Liver (tissue), 9 donors: ENCODE data around the gene ST7. TPM values are rescaled to one million over a fixed set of nuclear protein-coding genes. Genes with fewer than 3 reads are reported as not detected.

Experiments
- DNase-seq: peaks from one replicate; pipeline ENCODE4 v3.0.0-alpha.2; 2017; ENCODE audit warnings: low spot score
- H3K27ac ChIP-seq, 2 donors: one replicate each; pipeline ENCODE4 v1.7.0; 2013; ENCODE audit warnings: inconsistent platforms in 2 of 2, low read length in 2 of 2, control low read depth in 1 of 2, low read depth in 1 of 2, mild to moderate bottlenecking in 1 of 2
- H3K27me3 ChIP-seq, 4 donors: one replicate each; pipeline versions ENCODE4 v1.6.1 to v1.7.0; 2013; ENCODE audit warnings: low read length in 3 of 4, inconsistent platforms in 1 of 4, mild to moderate bottlenecking in 1 of 4, moderate library complexity in 1 of 4; ENCODE audit not compliant: control insufficient read depth in 4 of 4, insufficient read depth in 4 of 4
- H3K36me3 ChIP-seq, 4 donors: one replicate each; pipeline versions ENCODE4 v1.6.1 to v1.7.0; 2013; ENCODE audit warnings: low read length in 3 of 4, mild to moderate bottlenecking in 3 of 4, low read depth in 1 of 4, moderate library complexity in 1 of 4; ENCODE audit not compliant: control insufficient read depth in 4 of 4, insufficient read depth in 3 of 4
- H3K4me1 ChIP-seq, 4 donors: one replicate each; pipeline versions ENCODE4 v1.6.1 to v1.7.0; 2013; ENCODE audit warnings: low read length in 3 of 4, mild to moderate bottlenecking in 3 of 4, moderate library complexity in 1 of 4; ENCODE audit not compliant: control insufficient read depth in 4 of 4, insufficient read depth in 4 of 4
- H3K4me3 ChIP-seq, 3 donors: one replicate each; pipeline versions ENCODE4 v1.6.1 to v1.7.0; 2013; ENCODE audit warnings: low read length in 3 of 3, control low read depth in 1 of 3, low read depth in 1 of 3, mild to moderate bottlenecking in 1 of 3
- H3K9ac ChIP-seq, 2 donors: one replicate each; pipeline ENCODE4 v1.7.0; 2013; ENCODE audit warnings: low read length in 2 of 2, mild to moderate bottlenecking in 2 of 2, moderate library complexity in 2 of 2, control low read depth in 1 of 2, low read depth in 1 of 2
- H3K9me3 ChIP-seq, 4 donors: one replicate each; pipeline versions ENCODE4 v1.6.1 to v1.7.0; 2013; ENCODE audit warnings: low read length in 3 of 4; ENCODE audit not compliant: control insufficient read depth in 4 of 4
- EGR1 ChIP-seq, 2 donors: IDR thresholded peaks; 2 replicates each; pipeline ENCODE4 v1.6.1; 2016 to 2018; ENCODE audit warnings: antibody characterized with exemption in 2 of 2, low read depth in 2 of 2
- FOXA1 ChIP-seq: IDR thresholded peaks from 2 replicates; pipeline ENCODE4 v1.6.1; 2016; ENCODE audit warnings: antibody characterized with exemption
- FOXA2 ChIP-seq: IDR thresholded peaks from 2 replicates; pipeline ENCODE4 v1.6.1; 2016; ENCODE audit warnings: antibody characterized with exemption
- GABPA ChIP-seq, 2 donors: IDR thresholded peaks in 1 of 2; conservative IDR thresholded peaks in 1 of 2; 2 replicates each; pipeline ENCODE4 v1.6.1; 2016; ENCODE audit warnings: antibody characterized with exemption in 2 of 2, mild to moderate bottlenecking in 1 of 2, moderate library complexity in 1 of 2
- HNF4A ChIP-seq, 2 donors: conservative IDR thresholded peaks; 2 replicates each; pipeline ENCODE4 v1.6.1; 2016; ENCODE audit warnings: antibody characterized with exemption in 2 of 2, mild to moderate bottlenecking in 2 of 2
- HNF4G ChIP-seq: IDR thresholded peaks from 2 replicates; pipeline ENCODE4 v1.6.1; 2016; ENCODE audit warnings: antibody characterized with exemption
- JUND ChIP-seq, 2 donors: IDR thresholded peaks; 2 replicates each; pipeline ENCODE4 v1.6.1; 2016; ENCODE audit warnings: antibody characterized with exemption in 2 of 2
- NR2F2 ChIP-seq: IDR thresholded peaks from 2 replicates; pipeline ENCODE4 v1.6.1; 2016; ENCODE audit warnings: antibody characterized with exemption
- REST ChIP-seq: IDR thresholded peaks from 2 replicates; pipeline ENCODE4 v1.6.1; 2016; ENCODE audit warnings: antibody characterized with exemption, mild to moderate bottlenecking
- RXRA ChIP-seq, 2 donors: IDR thresholded peaks; 2 replicates each; pipeline ENCODE4 v1.6.1; 2017 to 2018; ENCODE audit warnings: antibody characterized with exemption in 2 of 2, mild to moderate bottlenecking in 1 of 2
- SP1 ChIP-seq: IDR thresholded peaks from 2 replicates; pipeline ENCODE4 v1.6.1; 2018; ENCODE audit warnings: antibody characterized with exemption, mild to moderate bottlenecking
- TAF1 ChIP-seq: conservative IDR thresholded peaks from 2 replicates; pipeline ENCODE4 v1.6.1; 2016; ENCODE audit warnings: antibody characterized with exemption, mild to moderate bottlenecking
- YY1 ChIP-seq: IDR thresholded peaks from 2 replicates; pipeline ENCODE4 v1.6.1; 2016; ENCODE audit warnings: antibody characterized with exemption, mild to moderate bottlenecking
- WGBS: extraction: QIAGEN DNeasy Blood & Tissue Kit; methylation state at CpG from one replicate; pipeline ENCODE4 v1.1.7; 2013; 5-methylcytosine and 5-hydroxymethylcytosine counted together
- polyA plus RNA-seq, 2 donors: library from polyadenylated mRNA; stranded (reverse) in 1 of 2; unstranded in 1 of 2; fragments of 200-250 nt in 1 of 2; fragments of >200 nt in 1 of 2; fragmentation: Nextera tagmentation in 1 of 2; extraction: Ambion mirVana in 1 of 2; gene quantifications; one replicate each; pipeline versions ENCODE4 v1.2.1 to v1.2.3, GENCODE V29; 2013 to 2015
- total RNA-seq, 2 donors: library from RNA; depleted of rRNA; stranded (reverse); fragments of >200 nt; gene quantifications; one replicate each; pipeline ENCODE4 v1.2.3, GENCODE V29; 2014
- TF ChIP-seq, protein P1 (sequence below): fragments of 150-350 bp; IDR thresholded peaks from 2 replicates; pipeline ENCODE4 v1.5.1; 2017; ENCODE audit warnings: improper control_type of control experiment, low read depth, low read length; ENCODE audit not compliant: missing input control
- TF ChIP-seq, protein P2 (sequence below): IDR thresholded peaks from 2 replicates; pipeline ENCODE4 v1.6.1; 2016; ENCODE audit warnings: antibody characterized with exemption
- TF ChIP-seq, protein P3 (sequence below): IDR thresholded peaks from 2 replicates; pipeline ENCODE4 v1.6.1; 2016; ENCODE audit warnings: antibody characterized with exemption
- donor health status: healthy.
- donor health status: healthy.
- donor health status: healthy.
- donor health status: healthy.
- donor health status: healthy.

The ST7 gene
- total and polyA plus RNA-seq, 4 donors: 13.5 to 30.7 (median 22.6) TPM

- no peak overlapping the region for H3K9ac ChIP-seq
- TF ChIP-seq EGR1 (IDR thresholded peaks at IDR 0.05; ENCODE audit: low read depth in 2 of 2): no peak
- TF ChIP-seq YY1: no peak
- no peak for TF ChIP-seq REST
- no peak for TF ChIP-seq GABPA (IDR thresholded peaks at IDR 0.05 in 1 of 2, conservative IDR thresholded peaks at IDR 0.05 in 1 of 2)
- TF ChIP-seq, protein P1, sequence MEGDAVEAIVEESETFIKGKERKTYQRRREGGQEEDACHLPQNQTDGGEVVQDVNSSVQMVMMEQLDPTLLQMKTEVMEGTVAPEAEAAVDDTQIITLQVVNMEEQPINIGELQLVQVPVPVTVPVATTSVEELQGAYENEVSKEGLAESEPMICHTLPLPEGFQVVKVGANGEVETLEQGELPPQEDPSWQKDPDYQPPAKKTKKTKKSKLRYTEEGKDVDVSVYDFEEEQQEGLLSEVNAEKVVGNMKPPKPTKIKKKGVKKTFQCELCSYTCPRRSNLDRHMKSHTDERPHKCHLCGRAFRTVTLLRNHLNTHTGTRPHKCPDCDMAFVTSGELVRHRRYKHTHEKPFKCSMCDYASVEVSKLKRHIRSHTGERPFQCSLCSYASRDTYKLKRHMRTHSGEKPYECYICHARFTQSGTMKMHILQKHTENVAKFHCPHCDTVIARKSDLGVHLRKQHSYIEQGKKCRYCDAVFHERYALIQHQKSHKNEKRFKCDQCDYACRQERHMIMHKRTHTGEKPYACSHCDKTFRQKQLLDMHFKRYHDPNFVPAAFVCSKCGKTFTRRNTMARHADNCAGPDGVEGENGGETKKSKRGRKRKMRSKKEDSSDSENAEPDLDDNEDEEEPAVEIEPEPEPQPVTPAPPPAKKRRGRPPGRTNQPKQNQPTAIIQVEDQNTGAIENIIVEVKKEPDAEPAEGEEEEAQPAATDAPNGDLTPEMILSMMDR: no peak
- TF ChIP-seq HNF4A (conservative IDR thresholded peaks at IDR 0.05): no peak
- TF ChIP-seq TAF1: no peak
- TF ChIP-seq, protein P2, sequence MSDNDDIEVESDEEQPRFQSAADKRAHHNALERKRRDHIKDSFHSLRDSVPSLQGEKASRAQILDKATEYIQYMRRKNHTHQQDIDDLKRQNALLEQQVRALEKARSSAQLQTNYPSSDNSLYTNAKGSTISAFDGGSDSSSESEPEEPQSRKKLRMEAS: no peak
- TF ChIP-seq HNF4G: no peak
- TF ChIP-seq NR2F2: no peak
- no peak for TF ChIP-seq FOXA2
- no peak for TF ChIP-seq JUND (IDR thresholded peaks at IDR 0.05)
- TF ChIP-seq SP1: no peak
- TF ChIP-seq, protein P3, sequence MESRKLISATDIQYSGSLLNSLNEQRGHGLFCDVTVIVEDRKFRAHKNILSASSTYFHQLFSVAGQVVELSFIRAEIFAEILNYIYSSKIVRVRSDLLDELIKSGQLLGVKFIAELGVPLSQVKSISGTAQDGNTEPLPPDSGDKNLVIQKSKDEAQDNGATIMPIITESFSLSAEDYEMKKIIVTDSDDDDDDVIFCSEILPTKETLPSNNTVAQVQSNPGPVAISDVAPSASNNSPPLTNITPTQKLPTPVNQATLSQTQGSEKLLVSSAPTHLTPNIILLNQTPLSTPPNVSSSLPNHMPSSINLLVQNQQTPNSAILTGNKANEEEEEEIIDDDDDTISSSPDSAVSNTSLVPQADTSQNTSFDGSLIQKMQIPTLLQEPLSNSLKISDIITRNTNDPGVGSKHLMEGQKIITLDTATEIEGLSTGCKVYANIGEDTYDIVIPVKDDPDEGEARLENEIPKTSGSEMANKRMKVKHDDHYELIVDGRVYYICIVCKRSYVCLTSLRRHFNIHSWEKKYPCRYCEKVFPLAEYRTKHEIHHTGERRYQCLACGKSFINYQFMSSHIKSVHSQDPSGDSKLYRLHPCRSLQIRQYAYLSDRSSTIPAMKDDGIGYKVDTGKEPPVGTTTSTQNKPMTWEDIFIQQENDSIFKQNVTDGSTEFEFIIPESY: no peak
- no peak for TF ChIP-seq RXRA (IDR thresholded peaks at IDR 0.05)
- no peak for TF ChIP-seq FOXA1
- no peak overlapping the region for H3K4me3 ChIP-seq
- no peaks in the 10 kb centered on the region for H3K27me3 ChIP-seq
- H3K9me3 ChIP-seq: no peaks in the 10 kb centered on the region
- no peaks in the 10 kb centered on the region for H3K36me3 ChIP-seq
- DNase-seq: no peak
- H3K4me1 ChIP-seq: peaks cover 0 to 24% (median 11%) of the 10 kb centered on the region in 4 donors
- H3K27ac ChIP-seq: peak overlapping the region in 1 of 2 donors; percentile 23
Measured at GRCh38 chr7:116955340-116955739, 2.0 kb downstream of the ST7 start.

GRCh38 chr7:116955801-116956476 is 2.6 kb downstream of the ST7 start:
- Histone ChIP-seq H3K4me3 (no peak overlapping the region), H3K27ac (peak overlapping the region; percentile 23 to 56), H3K9ac (no peak overlapping the region), H3K36me3 (no peaks in the 10 kb centered on the region), H3K9me3 (no peaks in the 10 kb centered on the region), H3K4me1 (peaks cover 0 to 24% (median 11%) of the 10 kb centered on the region in 4 donors), H3K27me3 (no peaks in the 10 kb centered on the region)
- WGBS: 74% methylated on average over 4 of the region's 4 CpGs
- DNase-seq: no peak
- TF ChIP-seq YY1 (no peak), SP1 (no peak), FOXA1 (no peak), TAF1 (no peak), HNF4A (conservative IDR thresholded peaks at IDR 0.05) (no peak), GABPA (IDR thresholded peaks at IDR 0.05 in 1 of 2, conservative IDR thresholded peaks at IDR 0.05 in 1 of 2) (no peak), HNF4G (no peak), NR2F2 (no peak), JUND (IDR thresholded peaks at IDR 0.05) (no peak), RXRA (IDR thresholded peaks at IDR 0.05) (no peak)
- TF ChIP-seq, protein P1: no peak
- TF ChIP-seq, protein P2: no peak
